G401.6 (cell line): ENCODE data around the gene ZNF324.
A peak's percentile ranks its signal among the peaks of the same experiment; 100 is the strongest.
"Not testable (repeated sequence)": the region's sequence is repeated elsewhere in the genome, so short reads cannot be mapped to it uniquely, and the experiment has no call there.

Experiments used
- FAIRE-seq: peaks from 2 replicates; lab custom pipeline; 2012; peaks lifted over from hg19 to GRCh38; lab: Jason Lieb, UNC

Gene ZNF324

DNA sequence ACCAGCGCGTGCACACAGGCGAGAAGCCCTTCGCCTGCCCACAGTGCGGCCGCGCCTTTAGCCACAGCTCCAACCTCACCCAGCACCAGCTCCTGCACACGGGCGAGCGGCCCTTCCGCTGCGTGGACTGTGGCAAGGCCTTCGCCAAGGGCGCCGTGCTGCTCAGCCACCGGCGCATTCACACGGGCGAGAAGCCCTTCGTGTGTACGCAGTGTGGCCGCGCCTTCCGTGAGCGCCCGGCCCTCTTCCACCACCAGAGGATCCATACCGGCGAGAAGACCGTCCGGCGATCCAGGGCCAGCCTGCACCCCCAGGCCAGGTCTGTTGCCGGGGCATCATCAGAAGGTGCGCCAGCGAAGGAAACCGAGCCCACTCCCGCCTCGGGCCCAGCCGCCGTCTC is 4.9 kb downstream of the ZNF324 start:
- FAIRE-seq: no peak

DNA sequence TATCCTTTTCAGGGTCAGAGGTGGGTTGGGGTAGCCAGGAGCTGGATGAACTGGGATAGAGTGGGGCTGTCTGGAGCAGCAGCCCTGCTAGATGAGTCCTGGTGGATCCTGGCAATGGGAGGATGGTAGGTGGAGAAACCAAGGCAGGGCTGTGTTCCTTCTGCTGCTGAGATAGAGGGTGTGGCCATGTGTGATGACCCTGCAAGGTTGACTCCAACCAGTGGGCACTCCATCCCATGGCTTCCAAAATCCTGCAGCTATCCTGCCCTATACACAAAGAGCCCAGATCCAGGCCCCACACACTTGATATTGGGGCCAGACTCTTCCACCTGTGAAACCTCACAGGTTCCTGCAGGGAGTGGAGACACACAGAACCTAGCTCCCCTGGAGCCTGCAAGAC is 6.9 kb downstream of the ZNF324 start:
- FAIRE-seq: no peak

DNA sequence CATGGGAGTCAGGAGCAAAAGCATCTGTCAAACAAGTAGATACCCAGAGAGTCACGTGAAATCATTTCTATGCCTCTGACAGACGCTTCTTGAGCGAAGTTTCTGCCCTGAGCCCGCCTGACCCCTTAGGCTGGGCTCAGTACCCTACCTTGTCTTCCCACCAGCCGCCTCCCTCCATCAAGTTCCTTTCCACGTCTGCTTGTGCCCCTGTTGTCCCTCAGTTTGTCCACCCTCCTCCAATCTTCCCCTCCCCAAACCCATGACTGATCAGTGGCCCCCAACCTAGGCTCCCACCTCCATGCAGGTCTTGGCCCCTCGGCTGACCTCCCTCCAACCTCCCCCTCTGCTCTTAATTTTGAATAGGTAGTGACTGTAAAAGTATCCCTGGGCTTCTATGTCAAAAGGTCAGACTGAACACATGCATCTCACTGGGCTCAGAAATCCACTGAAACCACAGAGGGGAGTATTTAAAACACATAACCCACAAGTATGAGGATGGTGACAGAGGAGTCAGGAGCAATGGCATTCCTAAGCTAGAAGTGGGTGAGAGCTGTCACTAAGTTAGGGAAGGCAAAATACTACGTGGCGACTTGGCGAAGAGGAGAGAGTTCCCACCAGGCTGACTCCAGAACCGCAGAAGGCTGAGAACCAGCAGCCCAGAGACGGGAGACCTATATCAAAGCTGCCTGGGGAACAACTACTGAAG is 7.6 kb downstream of the ZNF324 start:
- FAIRE-seq: no peak

DNA sequence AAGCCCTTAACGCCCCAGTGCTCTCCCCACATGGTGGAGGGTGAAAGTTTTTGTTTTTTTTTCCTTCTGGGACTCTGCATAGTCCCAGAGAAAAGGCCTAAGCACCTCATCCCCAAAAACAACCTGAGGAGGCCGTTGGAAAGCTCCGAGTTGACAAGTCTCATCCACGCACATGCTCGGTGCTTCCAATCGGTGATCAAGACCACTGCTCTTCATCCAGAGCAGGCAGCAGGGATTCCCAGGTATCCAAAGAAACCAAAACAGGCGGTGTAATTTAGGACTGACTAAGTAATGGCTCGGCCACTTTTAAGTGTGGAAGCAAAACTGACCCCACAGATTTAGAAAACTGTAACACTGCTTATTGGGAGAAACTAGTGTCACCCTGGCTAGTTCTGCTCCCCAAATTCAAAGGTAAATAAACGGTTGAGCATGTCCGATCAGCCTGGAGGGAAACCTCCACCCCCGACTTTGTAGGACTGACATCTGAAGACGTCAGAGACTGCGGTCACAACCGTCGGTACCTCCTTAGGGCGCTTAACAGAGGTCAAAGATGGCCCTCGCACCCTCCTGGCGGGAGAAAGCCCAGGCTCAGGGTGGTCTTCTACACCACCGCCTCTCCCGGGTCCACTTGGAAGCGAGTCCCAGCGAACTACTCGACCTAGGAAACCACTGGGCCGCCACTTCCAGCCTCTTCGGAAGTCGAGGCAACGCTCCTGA is 8.3 kb downstream of the ZNF324 start:
- no peak for FAIRE-seq

DNA sequence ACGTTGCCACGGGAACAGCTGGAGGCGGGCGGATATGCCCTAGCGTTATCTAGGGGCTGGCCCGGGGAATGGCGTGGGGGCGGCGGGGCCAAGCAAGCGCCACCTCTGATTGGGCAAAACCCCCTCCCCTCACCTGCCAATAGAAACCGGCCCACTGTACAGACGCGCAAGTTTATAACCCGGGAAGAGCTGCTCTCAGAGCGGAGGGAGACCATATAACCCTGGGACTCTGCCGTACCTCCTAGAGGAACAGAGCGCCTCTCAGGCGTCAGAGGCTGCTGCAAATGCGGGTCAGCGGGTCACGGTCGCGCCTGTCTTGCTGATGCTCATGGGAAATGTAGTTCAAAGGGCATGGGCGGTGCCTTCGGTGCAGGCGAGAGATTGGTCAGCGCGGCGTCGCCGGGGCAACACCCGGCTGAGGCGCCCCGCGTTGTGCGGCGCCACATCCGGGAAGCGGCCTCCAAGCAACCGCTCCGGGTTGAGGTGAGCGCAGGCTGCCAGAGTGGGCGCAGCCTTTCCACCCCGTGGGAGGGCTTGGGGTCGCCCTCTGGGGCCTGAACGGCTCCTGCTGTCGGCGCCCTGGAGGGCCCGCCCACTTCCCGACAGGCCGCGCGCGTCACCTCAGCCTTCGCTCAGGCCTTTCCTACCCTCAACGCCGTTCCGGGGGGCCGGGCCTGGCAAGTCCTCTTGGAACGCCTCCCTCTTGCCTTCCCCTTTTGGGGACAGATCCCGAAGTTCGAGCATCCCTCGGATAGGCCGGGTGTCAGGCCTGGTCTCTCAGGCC is 9.0 kb downstream of the ZNF324 start, which contains the start of gene ZNF446:
Gene ZNF446 (plus strand): TSS at position 639 of the 784 bp plus-strand sequence. CDS start 867 bp downstream, outside the sequence.
- peak; percentile 98 for FAIRE-seq

DNA sequence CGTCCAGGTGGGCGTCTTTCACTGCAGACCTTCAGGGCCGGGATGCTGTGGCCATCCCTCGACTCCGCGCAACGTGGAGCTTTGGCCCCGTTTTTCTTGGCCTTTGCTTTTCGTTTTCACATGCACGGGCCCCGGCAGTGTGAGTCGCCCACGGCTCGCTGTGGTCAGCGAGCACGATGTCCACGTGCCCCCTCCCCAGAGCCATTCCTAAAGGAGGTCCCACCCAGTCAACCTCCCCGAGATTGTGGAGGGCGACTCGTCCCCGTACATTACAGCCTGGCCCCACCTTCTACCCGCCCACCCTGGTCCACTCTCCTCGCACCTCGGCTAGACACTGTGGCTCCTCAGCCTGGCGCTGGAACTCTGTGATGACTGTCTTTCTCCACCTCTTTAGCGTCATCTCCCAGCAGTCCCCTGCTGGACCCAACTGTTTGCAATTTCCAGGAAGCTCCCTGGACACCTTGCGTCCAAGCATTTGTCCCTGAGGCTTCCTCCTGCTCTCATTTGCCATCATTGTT is 9.7 kb downstream of the ZNF324 start:
- no peak for FAIRE-seq

- FAIRE-seq: no peak
Observed at GRCh38 chr19:58477130-58477529, 10.2 kb downstream of the ZNF324 start.

DNA sequence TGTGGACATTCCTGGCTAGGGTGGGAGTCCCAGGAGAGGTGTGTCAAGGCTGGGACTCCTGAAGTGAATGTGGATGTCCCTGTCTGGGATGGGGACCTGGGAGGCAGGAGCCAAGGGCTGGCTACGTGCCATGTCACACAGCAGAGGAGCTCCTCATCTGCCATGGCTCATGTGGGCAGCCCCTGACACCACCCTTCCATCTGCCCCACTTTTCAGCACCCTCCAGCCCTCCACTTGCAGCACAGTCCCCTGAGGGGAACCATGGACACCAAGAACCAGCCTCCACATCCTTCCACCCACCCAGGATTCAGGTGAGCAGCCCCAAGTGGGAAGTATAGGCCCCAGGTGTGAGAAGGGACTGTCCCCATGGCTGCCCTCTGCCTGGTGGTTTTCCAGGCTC is 11.0 kb downstream of the ZNF324 start:
- FAIRE-seq: no peak

DNA sequence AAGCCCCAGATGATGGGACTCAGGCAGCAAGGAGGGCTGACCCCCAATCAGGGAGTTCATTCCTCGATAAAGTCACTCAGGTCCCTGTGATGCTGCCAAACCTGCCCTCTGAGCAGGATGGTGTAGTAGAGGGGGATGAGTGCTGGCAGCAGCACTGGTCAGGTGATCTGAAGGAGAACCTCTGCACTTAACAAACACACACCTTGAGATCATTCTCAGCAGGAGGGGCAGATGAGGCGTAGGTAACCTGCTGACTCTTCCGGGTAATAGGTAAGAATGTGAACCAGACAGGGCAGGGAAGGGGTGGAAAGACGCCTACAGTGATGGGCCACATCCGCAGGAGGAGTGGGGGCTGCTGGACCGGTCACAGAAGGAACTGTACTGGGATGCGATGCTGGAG is 12.4 kb downstream of the ZNF324 start:
- no peak for FAIRE-seq

DNA sequence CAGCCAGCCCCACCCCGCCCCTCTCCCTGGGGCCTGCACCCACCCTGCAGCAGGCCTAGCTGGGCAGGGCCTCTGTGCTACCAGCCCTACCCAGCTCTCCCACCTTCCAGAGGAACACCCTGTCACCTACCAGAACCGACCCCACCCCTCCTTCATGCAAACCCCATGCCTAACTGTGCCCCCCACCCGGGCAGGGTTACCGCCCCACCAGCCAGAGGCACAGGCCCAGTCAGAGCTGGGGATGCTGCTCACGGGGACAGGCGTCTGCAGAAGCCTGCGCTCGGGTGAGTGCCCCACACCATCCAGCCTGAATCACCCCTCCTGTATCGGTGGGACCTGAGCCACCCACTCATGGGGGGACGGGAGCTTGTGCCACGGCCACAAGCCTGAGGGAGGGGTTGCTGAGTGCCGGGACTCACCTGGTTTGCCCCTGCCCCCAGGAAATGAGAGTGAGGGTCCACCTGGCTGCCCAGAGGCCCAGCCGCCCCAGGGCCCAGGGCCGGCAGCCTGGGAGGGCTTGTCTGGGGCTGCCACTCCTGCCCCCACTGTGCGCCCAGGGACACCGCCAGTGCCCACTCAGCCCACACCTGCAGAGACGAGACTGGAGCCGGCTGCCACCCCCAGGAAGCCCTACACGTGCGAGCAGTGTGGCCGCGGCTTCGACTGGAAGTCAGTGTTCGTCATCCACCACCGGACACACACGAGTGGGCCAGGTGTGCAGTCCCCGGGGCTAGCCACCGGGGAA is 13.0 kb downstream of the ZNF324 start:
- no peak for FAIRE-seq

GRCh38 chr19:58480481-58480830 is 13.6 kb downstream of the ZNF324 start:
- FAIRE-seq: no peak

DNA sequence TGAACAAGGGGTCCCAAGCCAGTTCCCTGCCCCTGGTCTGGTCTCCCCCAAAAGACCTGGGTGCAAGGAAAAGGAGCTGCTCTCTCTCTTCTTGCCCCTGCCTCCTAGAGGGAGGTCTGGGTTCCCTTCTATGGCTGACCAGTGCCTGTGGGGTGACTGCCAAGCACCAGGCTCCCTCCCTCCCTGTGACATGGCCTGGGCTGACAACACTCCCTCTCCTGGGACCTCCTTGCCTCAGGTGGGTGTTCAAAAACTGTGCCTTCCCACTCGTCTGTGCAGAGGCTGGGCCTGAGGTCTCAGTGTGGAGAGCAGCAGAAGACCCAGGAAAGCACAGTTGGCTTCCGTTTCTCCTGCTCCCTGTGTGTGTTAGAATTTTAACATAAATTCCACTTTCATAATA is 14.0 kb downstream of the ZNF324 start:
- FAIRE-seq: no peak

DNA sequence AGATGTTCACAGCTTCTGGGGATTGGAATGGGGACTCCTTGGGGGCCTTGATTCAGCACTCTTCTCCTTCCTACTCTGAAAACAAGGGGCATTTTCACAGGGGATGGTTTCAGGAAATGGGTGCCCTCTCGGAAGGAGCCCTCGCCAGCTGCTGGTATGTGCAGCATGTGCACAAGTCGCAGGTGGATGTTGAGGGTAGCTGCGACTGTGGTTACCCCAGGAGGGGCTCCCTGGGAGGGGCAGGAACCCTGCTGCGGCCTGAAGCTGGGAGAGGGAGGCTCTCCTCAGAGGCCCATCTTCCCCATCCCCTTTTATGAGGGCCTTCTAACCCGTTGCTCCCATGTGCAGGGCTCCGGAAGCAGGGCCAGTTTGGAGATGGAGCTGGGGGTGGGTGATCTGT is 15.5 kb downstream of the ZNF324 start:
- no peak for FAIRE-seq

DNA sequence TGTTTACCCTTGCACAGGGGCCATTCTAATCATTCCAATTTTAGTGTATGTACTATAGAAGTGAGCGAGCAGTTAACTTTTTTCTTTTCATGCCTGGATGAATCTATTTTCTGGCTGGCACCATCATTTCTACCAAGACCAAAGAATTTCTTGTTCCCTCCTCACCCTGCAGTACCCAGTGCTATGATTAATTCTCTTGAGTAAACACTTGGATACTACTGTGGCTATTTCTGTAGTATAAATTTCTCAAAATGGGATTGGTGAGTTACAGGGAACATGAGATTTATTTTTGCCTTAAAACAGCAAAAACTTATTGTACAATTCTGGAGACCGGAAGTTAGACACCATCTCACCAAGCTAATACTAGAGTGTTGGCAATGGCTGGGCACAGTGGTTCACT is 16.9 kb downstream of the ZNF324 start:
- no peak for FAIRE-seq

GRCh38 chr19:58484349-58484748 is 17.5 kb downstream of the ZNF324 start:
- FAIRE-seq: not testable (repeated sequence)

DNA sequence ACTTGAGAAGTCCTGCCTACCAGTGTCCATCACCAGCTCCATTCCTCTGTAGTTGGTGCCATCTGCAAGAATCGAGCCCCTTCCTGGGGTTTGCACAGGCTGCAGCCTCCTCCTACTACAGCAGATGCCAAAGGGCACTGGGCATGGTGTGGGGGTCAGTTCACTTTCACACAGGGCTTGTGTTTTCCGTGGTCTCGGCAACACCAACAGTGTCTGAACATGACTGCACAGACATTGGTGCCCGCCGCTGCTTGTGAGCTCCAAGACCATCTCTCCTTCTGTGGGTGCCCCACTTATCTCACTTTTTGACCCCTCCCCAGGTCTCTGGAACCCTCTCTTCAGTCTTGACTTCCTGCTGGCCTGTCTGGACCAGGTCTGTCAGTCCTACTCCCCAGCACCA is 24.5 kb downstream of the ZNF324 start:
- no peak for FAIRE-seq

DNA sequence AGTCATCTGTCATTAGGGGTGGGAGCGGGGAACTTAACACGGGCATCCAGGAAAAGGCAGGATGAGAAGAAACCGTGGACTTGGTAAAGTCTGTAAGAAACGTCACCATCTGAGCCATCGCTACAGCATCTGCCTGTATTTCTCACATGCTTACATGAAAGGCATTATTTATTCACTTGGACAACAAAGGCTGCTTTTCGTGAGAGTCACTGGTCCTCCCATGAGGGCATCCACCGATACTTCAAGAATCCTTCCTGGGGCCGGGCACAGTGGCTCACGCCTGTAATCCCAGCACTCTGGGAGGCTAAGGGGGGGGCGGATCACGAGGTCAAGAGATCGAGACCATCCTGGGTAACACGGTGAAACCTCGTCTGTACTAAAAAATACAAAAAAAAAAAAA is 25.4 kb downstream of the ZNF324 start:
- FAIRE-seq: no peak

- FAIRE-seq: no peak
Observed at GRCh38 chr19:58497634-58498170, 30.8 kb downstream of the ZNF324 start.

GRCh38 chr19:58498316-58499020 is 31.6 kb downstream of the ZNF324 start:
- no peak for FAIRE-seq

DNA sequence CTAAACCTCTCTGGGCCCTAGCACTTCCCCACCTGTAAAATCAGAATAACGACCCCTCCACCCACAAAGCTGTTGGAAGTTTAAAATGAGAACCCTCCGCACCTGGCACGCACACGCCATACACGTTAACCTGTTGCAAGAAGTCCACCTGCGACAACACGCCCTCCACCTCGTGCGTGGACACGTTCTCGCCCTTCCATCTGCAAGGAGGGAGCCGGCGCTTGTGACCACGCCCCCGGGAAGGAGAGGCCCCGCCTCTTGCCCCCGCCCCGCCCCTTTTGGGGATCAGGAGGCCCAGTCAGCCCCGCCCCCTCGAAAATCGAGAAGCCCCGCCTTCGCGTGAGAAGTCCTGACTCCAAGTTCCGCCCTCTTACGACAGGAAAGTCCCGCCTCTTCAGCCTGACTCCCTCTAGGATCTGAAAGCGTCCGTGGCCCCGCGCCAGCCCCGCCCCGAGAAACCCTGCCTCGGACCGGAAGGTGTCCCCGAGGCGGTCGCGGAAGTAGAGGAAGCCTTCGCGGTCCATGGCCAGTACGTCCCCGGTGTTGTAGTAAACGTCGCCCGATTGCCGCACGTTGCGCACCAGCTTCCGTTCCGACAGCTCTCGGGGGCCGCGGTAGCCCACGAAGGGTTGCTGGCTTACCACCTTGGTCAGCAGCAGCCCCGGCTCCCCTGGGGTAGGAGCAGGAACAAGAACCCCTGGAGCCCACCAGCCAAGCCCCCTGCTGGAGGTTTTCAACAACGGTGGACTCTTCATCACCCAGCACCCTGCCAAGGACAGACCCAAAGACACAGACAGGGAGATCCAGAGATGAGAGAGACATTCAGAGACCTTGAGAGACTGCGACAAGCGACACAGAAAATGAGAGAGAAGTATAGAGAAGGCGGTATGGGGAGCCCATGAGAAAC is 32.4 kb downstream of the ZNF324 start:
- FAIRE-seq: peak; percentile 95
